DND-41 (cell line): Measurements from ENCODE around the gene PPAT.

Experiments
- CTCF ChIP-seq: IDR thresholded peaks from 2 replicates; pipeline ENCODE4 v1.5.1; 2012; ENCODE audit warnings: borderline replicate concordance, low read length, moderate library complexity, mild to moderate bottlenecking; ENCODE audit not compliant: poor library complexity, severe bottlenecking; ENCODE audit errors: extremely low read depth
- EZH2 ChIP-seq: IDR thresholded peaks from 3 replicates; pipeline ENCODE4 v1.6.1; 2012; ENCODE audit warnings: borderline replicate concordance, low read depth, mild to moderate bottlenecking, moderate library complexity, low read length, inconsistent platforms; ENCODE audit not compliant: severe bottlenecking

GRCh38 chr4:56400560-56400959 is 34.9 kb downstream of the PPAT start:
- no peak for TF ChIP-seq CTCF
- TF ChIP-seq EZH2, result no peak
